Activated CD4-positive, alpha-beta memory T cell treated with anti-CD3 and anti-CD28 coated beads for 36 hours (primary cell): Measurements from ENCODE around the gene GFAP. TPM values are rescaled to one million over a fixed set of nuclear protein-coding genes. Genes with fewer than 3 reads are reported as not detected.
"Not testable (repeated sequence)": the region's sequence is repeated elsewhere in the genome, so short reads cannot be mapped to it uniquely, and the experiment has no call there.

Experiments used
- CTCF ChIA-PET: fragments of 350-600 bp; sonication (Branson Sonifier 250); formaldehyde crosslinking; loops from one replicate; lab custom pipeline; 2021; ENCODE audit warnings: antibody characterized with exemption, inconsistent platforms; lab: Charles Lee
- POLR2A ChIA-PET: fragments of 350-600 bp; sonication (Branson Sonifier 250); formaldehyde crosslinking; loops from one replicate; lab custom pipeline; 2021; ENCODE audit warnings: antibody characterized with exemption; lab: Charles Lee
- DNase-seq: peaks from one replicate; pipeline ENCODE4 v3.0.0-alpha.2; 2020
- H3K27ac Mint-ChIP-seq: one replicate; pipeline ENCODE4 v1.8.0; 2021; ENCODE audit warnings: mixed read lengths
- H3K27me3 Mint-ChIP-seq: one replicate; pipeline ENCODE4 v1.8.0; 2021; ENCODE audit warnings: mixed read lengths
- H3K36me3 Mint-ChIP-seq: one replicate; pipeline ENCODE4 v1.8.0; 2021; ENCODE audit warnings: mixed read lengths
- H3K4me1 Mint-ChIP-seq: one replicate; pipeline ENCODE4 v1.8.0; 2021; ENCODE audit warnings: low read depth, mixed read lengths
- H3K4me3 Mint-ChIP-seq: one replicate; pipeline ENCODE4 v1.8.0; 2021; ENCODE audit warnings: mild to moderate bottlenecking, mixed read lengths
- H3K9me3 Mint-ChIP-seq: one replicate; pipeline ENCODE4 v1.8.0; 2021; ENCODE audit warnings: mixed read lengths
- intact Hi-C: fragments of 100-400 bp; cut with micrococcal nuclease; formaldehyde crosslinking; loops from one replicate; pipeline ENCODE4 v1.15.1; 2023
- total RNA-seq, 2 experiments: library from RNA; stranded (reverse); gene quantifications; one replicate each; pipeline ENCODE4 v1.2.3, GENCODE V29; 2021

Gene GFAP
- total RNA-seq, result not detected

DNA sequence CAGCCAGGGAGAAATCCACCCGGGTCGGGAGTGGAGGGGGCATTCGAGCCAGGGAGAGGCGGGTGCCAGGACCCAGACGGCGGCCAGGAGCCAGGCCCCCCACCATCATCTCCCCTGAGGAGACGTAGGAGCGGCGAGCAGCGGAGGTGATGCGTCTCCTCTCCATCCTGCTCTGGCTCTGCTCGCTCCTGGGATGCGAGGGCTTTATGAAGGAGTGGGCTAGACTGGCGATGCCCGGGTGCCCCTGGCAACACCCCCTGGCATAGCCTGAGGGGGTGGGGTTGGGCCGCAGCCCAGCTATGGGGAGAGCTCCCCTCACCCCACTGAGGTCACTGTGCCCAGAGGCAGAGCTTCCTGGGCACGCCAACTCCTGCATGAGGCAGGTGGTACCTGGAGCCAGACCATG, at the start of gene GFAP:
Gene GFAP (minus strand): TSS at position 180 of the 406 bp plus-strand sequence. CDS start 14 bp downstream, at position 166.
- Mint-ChIP-seq H3K27me3 (peaks cover 24% of the 10 kb centered on the region), H3K4me1 (peaks cover 10% of the 10 kb centered on the region), H3K36me3 (no peaks in the 10 kb centered on the region), H3K27ac (no peak within 1 kb of the TSS), H3K9me3 (no peaks in the 10 kb centered on the region), H3K4me3 (no peak within 1 kb of the TSS)
- intact Hi-C loops, result no loop called here
- no peak for DNase-seq
- POLR2A ChIA-PET, result no interaction called here
- CTCF ChIA-PET, result interaction anchor here (5.8 kb wide), 1 partner anchor 105 kb away, joined by 57 read pairs; no protein-coding TSS in a partner anchor

- peaks cover 7% of the 10 kb centered on the region for H3K4me1 Mint-ChIP-seq
- no peak overlapping the region for H3K4me3 Mint-ChIP-seq
- H3K27ac Mint-ChIP-seq, result no peak overlapping the region
- CTCF ChIA-PET, result no interaction called here
- intact Hi-C loops, result no loop called here
- no peak for DNase-seq
- POLR2A ChIA-PET, result interaction anchor here (0.6 kb wide), 1 partner anchor 103 kb away, joined by 3 read pairs; no protein-coding TSS in a partner anchor
- no peaks in the 10 kb centered on the region for H3K36me3 Mint-ChIP-seq
- no peaks in the 10 kb centered on the region for H3K9me3 Mint-ChIP-seq
- H3K27me3 Mint-ChIP-seq, result peaks cover 46% of the 10 kb centered on the region
Observed at GRCh38 chr17:44961921-44962350, 46.6 kb upstream of the GFAP start.

DNA sequence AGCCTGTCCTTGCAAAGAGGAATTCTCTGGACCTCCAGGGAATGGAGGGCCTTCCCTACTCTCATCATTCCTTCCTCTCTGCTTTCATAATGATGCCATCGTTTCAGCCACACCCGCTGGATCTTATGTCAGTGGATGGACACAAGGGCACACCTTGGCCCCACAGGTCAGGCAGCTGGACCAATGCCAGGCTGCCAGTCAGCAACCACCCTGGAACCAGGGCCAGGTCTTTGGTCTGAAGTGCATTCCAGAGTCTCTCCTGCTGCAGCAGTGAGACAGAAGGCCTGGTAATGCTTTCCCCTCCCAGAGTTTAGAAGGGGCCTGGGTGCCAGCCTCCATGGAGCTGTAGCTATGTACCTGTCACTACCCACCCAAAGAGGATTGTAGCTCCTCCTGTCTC, 45.4 kb upstream of the GFAP start:
- ChIA-PET POLR2A (no interaction called here), CTCF (interaction anchor here (2.1 kb wide), 1 partner anchor 61 kb away, joined by 8 read pairs; no protein-coding TSS in a partner anchor)
- Mint-ChIP-seq H3K36me3 (no peaks in the 10 kb centered on the region), H3K4me3 (no peak overlapping the region), H3K27ac (no peak overlapping the region), H3K27me3 (peaks cover 38% of the 10 kb centered on the region), H3K9me3 (no peaks in the 10 kb centered on the region), H3K4me1 (peaks cover 4% of the 10 kb centered on the region)
- intact Hi-C loops, result no loop called here
- DNase-seq, result no peak

GRCh38 chr17:44959821-44960531, 44.7 kb upstream of the GFAP start:
- Mint-ChIP-seq H3K4me3 (no peak overlapping the region), H3K27ac (no peak overlapping the region), H3K36me3 (no peaks in the 10 kb centered on the region), H3K27me3 (peaks cover 32% of the 10 kb centered on the region), H3K4me1 (peaks cover 4% of the 10 kb centered on the region), H3K9me3 (no peaks in the 10 kb centered on the region)
- DNase-seq, result peak; percentile 16
- ChIA-PET CTCF (interaction anchor here (1.0 to 2.1 kb wide), 2 partner anchors 62 to 75 kb away, joined by 3 to 8 read pairs; no protein-coding TSS in a partner anchor), POLR2A (no interaction called here)
- intact Hi-C loops, result no loop called here

DNA sequence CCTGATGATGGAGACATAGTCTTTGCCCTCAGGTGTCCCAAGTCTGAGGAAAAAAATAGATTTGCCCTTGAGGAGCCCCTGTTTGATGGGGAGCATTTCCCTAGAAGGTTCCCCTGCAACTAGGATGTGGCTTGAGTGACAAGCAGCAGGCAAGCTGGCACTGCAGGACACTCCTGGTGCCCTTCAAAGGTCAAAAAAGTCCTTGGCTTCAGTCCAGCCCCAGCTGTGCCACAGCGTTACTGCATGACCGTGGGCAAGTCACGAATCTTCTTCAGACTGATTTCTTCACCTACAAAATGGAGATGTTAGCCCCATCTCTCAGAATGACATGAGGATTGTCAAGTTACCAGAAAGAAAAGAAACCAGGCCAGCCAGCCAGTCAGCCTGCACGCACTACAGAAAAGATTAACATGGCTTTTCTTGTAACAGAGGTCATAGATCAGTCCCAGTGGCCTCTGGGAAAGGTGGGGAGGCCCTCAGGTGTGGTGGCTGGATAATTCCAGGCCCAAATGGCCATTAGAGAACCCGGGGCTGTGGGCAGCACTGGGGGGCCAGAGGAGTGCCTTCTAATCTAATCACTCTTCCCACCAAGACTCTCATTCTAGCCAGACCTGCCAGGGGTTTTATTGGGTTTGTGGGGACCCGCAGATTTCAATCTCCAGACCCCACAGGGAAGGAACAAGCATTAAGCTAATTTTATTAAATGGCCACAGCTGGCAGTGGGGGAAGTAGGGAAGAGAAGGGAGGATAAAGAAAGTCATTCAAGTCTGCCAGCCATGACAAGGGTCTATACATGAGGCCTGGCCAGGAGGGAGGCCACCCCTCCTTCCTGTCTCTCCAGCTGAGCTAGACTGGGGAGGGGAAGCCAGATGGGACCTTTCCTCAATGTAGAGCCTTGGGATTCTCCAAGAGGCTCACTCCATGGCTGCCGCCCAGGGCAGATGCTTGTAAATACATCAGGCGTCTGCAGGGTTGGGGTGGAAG, 42.0 kb upstream of the GFAP start:
- DNase-seq, result no peak
- no peak overlapping the region for H3K4me3 Mint-ChIP-seq
- ChIA-PET POLR2A (no interaction called here), CTCF (interaction anchor here (0.8 kb wide), 1 partner anchor 178 kb away, joined by 3 read pairs; the partner anchor contains the start of gene ACBD4)
- H3K4me1 Mint-ChIP-seq, result peaks cover 4% of the 10 kb centered on the region
- no peaks in the 10 kb centered on the region for H3K36me3 Mint-ChIP-seq
- peaks cover 22% of the 10 kb centered on the region for H3K27me3 Mint-ChIP-seq
- intact Hi-C loops, result no loop called here
- H3K9me3 Mint-ChIP-seq, result no peaks in the 10 kb centered on the region
- no peak overlapping the region for H3K27ac Mint-ChIP-seq

GRCh38 chr17:44955674-44956425, 40.5 kb upstream of the GFAP start:
- ChIA-PET CTCF (interaction anchor here (2.0 kb wide), 1 partner anchor 66 kb away, joined by 9 read pairs; no protein-coding TSS in a partner anchor), POLR2A (no interaction called here)
- Mint-ChIP-seq H3K36me3 (no peaks in the 10 kb centered on the region), H3K4me1 (peaks cover 4% of the 10 kb centered on the region), H3K27me3 (peaks cover 19% of the 10 kb centered on the region), H3K4me3 (no peak overlapping the region), H3K27ac (no peak overlapping the region), H3K9me3 (no peaks in the 10 kb centered on the region)
- intact Hi-C loops, result no loop called here
- no peak for DNase-seq

DNA sequence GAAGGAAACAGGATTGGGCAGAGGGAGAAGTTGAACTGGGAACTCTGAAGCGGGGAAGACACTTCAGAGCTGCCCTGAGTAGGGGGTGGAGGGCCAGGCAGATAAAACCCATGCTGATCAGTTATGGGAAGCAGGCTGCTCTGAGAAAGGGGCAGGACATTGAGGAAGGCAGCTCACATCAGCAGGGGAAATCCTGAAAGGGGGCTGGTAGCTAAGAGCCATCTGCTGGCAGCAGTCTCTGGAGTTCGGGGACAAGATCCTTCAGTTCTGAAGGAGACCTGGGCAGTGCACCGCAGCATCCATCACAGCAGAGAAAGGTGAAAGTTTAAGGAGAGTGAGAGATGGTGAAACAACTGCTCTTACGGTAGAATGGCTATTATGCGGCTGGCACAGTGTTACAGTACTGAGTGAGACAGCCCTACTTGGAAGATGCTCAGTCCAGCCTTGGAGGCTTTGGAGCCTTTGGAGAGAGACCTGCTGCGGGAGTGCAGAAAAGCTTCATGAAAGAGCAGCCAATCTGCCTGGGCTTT, 37.7 kb upstream of the GFAP start:
- CTCF ChIA-PET, result interaction anchor here (1.0 kb wide), 1 partner anchor 146 kb away, joined by 3 read pairs; no protein-coding TSS in a partner anchor
- Mint-ChIP-seq H3K4me3 (no peak overlapping the region), H3K27ac (no peak overlapping the region), H3K36me3 (no peaks in the 10 kb centered on the region), H3K9me3 (no peaks in the 10 kb centered on the region), H3K27me3 (peaks cover 4% of the 10 kb centered on the region), H3K4me1 (peaks cover 3% of the 10 kb centered on the region)
- POLR2A ChIA-PET, result no interaction called here
- intact Hi-C loops, result no loop called here
- DNase-seq, result peak; percentile 3

DNA sequence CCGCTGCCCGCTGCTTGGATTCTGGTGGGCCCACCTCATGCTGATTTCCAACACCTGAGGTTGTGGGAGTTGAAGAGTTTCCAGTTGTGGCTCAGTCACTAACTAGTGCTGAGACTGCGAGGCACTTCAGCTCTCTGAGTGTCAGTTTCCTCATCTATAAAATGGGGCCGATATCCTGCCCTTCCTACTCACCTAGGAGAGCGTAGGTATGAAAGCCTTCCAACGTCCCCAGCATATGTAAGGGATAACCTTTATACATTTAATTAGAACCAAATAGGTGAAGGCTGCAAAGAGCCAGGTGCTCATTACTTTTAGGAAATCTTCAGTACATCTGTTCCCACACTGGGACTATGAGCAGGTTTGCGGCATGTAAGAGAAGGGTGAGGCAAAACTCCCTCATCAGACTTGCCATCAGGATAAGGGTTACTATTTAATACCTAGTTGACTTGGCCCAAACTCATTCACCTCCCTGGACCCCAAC, 33.1 kb upstream of the GFAP start:
- intact Hi-C loops, result no loop called here
- ChIA-PET CTCF (interaction anchor here (1.4 kb wide), 1 partner anchor 71 kb away, joined by 4 read pairs; no protein-coding TSS in a partner anchor), POLR2A (no interaction called here)
- H3K27ac Mint-ChIP-seq, result peak overlapping the region; percentile 84
- H3K36me3 Mint-ChIP-seq, result peaks cover 11% of the 10 kb centered on the region
- peaks cover 6% of the 10 kb centered on the region for H3K27me3 Mint-ChIP-seq
- no peak for DNase-seq
- H3K4me1 Mint-ChIP-seq, result peaks cover 9% of the 10 kb centered on the region
- H3K9me3 Mint-ChIP-seq, result no peaks in the 10 kb centered on the region
- peak overlapping the region; percentile 91 for H3K4me3 Mint-ChIP-seq

GRCh38 chr17:44947461-44948314, 32.4 kb upstream of the GFAP start, which contains the start of gene KIF18B:
Gene KIF18B, minus strand, starts transcription at chr17:44947773. Its CDS starts 11,429 bp downstream, at chr17:44936344.
- Mint-ChIP-seq H3K27me3 (peaks cover 6% of the 10 kb centered on the region), H3K36me3 (peaks cover 11% of the 10 kb centered on the region), H3K9me3 (no peaks in the 10 kb centered on the region), H3K4me1 (peaks cover 9% of the 10 kb centered on the region), H3K4me3 (peak within 1 kb of the TSS; percentile 91), H3K27ac (peak within 1 kb of the TSS; percentile 84)
- peak; percentile 96 for DNase-seq
- POLR2A ChIA-PET, result no interaction called here
- CTCF ChIA-PET, result interaction anchor here (1.3 to 1.4 kb wide), 2 partner anchors 72 to 152 kb away, joined by 4 read pairs; no protein-coding TSS in a partner anchor
- intact Hi-C loops, result loop anchor here (1.0 to 2.0 kb wide), 3 partner anchors 25 to 103 kb away; partner anchors contain the start of gene DCAKD

DNA sequence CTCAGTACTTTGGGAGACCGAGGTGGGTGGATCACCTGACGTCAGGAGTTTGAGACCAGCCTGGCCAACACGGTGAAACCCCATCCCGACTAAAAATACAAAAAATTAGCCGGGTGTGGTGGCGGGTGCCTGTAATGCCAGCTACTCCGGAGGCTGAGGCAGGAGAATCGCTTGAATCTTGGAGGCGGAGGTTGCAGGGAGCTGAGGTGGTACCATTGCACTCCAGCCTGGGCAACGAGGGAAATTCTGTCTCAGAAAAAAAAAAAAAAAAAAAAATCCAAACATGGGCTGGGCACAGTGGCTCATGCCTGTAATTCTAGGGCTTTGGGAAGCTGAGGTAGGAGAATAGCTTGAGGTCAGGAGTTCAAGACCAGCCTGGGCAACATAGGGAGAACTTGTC, 30.4 kb upstream of the GFAP start:
- H3K9me3 Mint-ChIP-seq, POLR2A ChIA-PET, H3K27ac Mint-ChIP-seq, H3K4me3 Mint-ChIP-seq, H3K27me3 Mint-ChIP-seq, H3K4me1 Mint-ChIP-seq: not testable (repeated sequence)
- intact Hi-C loops, result loop anchor here (2.0 kb wide), 2 partner anchors 75 to 105 kb away; partner anchors contain the start of gene DCAKD
- peak; percentile 2 for DNase-seq
- peaks cover 11% of the 10 kb centered on the region for H3K36me3 Mint-ChIP-seq
- CTCF ChIA-PET, result interaction anchor here (1.1 to 1.9 kb wide), 2 partner anchors 25 to 190 kb away, joined by 3 to 5 read pairs; partner anchors contain the start of gene ACBD4
